Measurements from ENCODE around the gene UBE2E1. TPM values are rescaled to one million over a fixed set of nuclear protein-coding genes. Genes with fewer than 3 reads are reported as not detected.
A peak's percentile ranks its signal among the peaks of the same experiment; 100 is the strongest.
"Not testable (repeated sequence)": the region's sequence is repeated elsewhere in the genome, so short reads cannot be mapped to it uniquely, and the experiment has no call there.

UBE2E1 gene
- total and polyA plus RNA-seq, 9 donors: 60.3 to 95.4 (median 86.9) TPM

GRCh38 chr3:23913182-23913581 is 107.4 kb downstream of the UBE2E1 start:
- WGBS (ENCODE audit: insufficient coverage): no CpG with 5 or more reads among the region's 1 CpG

GRCh38 chr3:23913873-23914743 is 108.4 kb downstream of the UBE2E1 start:
- DNase-seq: no peak
- Histone ChIP-seq H3K4me3 (ENCODE audit: low read length) (no peak overlapping the region), H3K27me3 (ENCODE audit: control insufficient read depth, insufficient read depth, low read length) (no peaks in the 10 kb centered on the region), H3K27ac (ENCODE audit: low read length) (no peak overlapping the region), H3K36me3 (ENCODE audit: control insufficient read depth, insufficient read depth, low read length) (peaks cover 9% of the 10 kb centered on the region), H3K4me1 (ENCODE audit: control insufficient read depth, insufficient read depth, low read length) (peaks cover 4% of the 10 kb centered on the region), H3K9me3 (replicated peaks; ENCODE audit: control insufficient read depth, low read depth, low read length) (no peaks in the 10 kb centered on the region)
- no CpG with 5 or more reads among the region's 3 CpGs for WGBS (ENCODE audit: insufficient coverage)

More at GRCh38 chr3:23913182-23913581, 107.4 kb downstream of the UBE2E1 start:
- Histone ChIP-seq H3K4me3 (ENCODE audit: low read length) (no peak overlapping the region), H3K27ac (ENCODE audit: low read length) (no peak overlapping the region), H3K27me3 (ENCODE audit: control insufficient read depth, insufficient read depth, low read length) (no peaks in the 10 kb centered on the region), H3K36me3 (ENCODE audit: control insufficient read depth, insufficient read depth, low read length) (peaks cover 7% of the 10 kb centered on the region), H3K9me3 (replicated peaks; ENCODE audit: control insufficient read depth, low read depth, low read length) (no peaks in the 10 kb centered on the region), H3K4me1 (ENCODE audit: control insufficient read depth, insufficient read depth, low read length) (peaks cover 4% of the 10 kb centered on the region)
- DNase-seq: no peak

DNA sequence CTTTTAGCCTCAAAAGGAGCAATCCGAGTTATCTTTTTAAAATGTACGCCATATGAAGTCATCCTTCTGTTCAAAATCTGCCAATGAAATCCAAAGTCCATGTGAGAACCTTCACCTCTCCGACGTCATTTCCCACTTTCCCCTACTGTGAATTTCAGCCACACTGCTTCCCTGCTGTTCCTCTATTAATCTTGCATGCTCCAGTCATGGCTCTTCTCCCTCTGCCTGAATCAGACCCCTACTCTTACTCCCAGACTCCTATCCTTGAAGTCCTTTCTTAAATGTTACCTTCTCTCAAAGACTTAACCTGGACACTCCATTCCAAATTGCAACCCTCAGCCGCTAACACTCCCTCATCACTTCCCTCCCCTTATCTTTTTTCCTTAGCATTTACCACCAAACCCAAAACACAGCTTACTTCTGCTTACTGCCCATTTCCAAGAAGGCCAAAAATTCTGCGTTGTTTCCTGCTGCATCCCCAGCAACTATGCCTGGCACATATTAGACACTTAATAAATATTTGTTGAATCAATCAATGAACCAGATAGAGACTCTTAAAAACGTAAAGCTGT is 109.9 kb downstream of the UBE2E1 start:
- H3K4me3 ChIP-seq (ENCODE audit: low read length): no peak overlapping the region
- DNase-seq: no peak
- H3K27me3 ChIP-seq (ENCODE audit: control insufficient read depth, insufficient read depth, low read length): no peaks in the 10 kb centered on the region
- H3K9me3 ChIP-seq (replicated peaks; ENCODE audit: control insufficient read depth, low read depth, low read length): no peaks in the 10 kb centered on the region
- 54% methylated on average over 5 of the region's 7 CpGs for WGBS (ENCODE audit: insufficient coverage)
- peaks cover 16% of the 10 kb centered on the region for H3K36me3 ChIP-seq (ENCODE audit: control insufficient read depth, insufficient read depth, low read length)
- no peak overlapping the region for H3K27ac ChIP-seq (ENCODE audit: low read length)
- peaks cover 4% of the 10 kb centered on the region for H3K4me1 ChIP-seq (ENCODE audit: control insufficient read depth, insufficient read depth, low read length)

DNA sequence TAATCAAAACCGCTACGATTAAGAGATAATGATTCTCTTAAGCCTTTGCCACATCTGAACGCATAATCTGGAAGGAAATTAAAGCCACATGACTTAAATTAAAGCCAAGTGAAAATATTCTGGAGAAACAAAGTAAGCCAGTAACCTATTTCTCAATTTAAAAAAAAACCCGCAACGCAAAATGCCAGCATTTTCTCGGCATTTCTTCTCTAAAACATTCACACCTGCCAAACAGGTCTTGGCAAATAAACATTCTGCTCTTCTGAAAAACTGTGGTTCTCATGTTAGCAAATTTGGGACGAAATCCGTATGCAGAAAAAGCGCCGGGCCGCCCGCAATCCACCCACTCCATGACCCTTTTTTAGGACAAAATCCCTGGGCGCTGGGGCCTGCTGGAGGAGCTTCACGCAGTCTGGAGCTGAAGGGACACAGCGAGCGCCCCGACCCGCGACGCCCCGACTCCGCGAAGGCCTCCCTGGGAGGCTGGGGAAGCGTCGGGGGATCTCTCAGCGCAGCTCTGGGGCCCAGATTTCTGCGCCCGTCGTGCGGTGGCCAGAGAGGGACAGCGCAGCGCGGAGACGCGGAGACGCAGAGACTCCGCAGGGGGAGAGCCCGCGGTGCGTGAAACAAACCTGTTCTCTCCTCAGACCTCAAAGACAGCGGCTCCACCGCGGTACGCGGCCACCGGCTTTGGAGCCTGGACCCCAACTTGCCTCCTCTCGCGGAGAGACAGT is 110.6 kb downstream of the UBE2E1 start:
- no peaks in the 10 kb centered on the region for H3K27me3 ChIP-seq (ENCODE audit: control insufficient read depth, insufficient read depth, low read length)
- peak overlapping the region; percentile 89 for H3K4me3 ChIP-seq (ENCODE audit: low read length)
- H3K36me3 ChIP-seq (ENCODE audit: control insufficient read depth, insufficient read depth, low read length): peaks cover 20% of the 10 kb centered on the region
- peak overlapping the region; percentile 91 for H3K27ac ChIP-seq (ENCODE audit: low read length)
- no peak for DNase-seq
- no peaks in the 10 kb centered on the region for H3K9me3 ChIP-seq (replicated peaks; ENCODE audit: control insufficient read depth, low read depth, low read length)
- under 1% methylated on average over 43 of the region's 48 CpGs for WGBS (ENCODE audit: insufficient coverage)
- peaks cover 4% of the 10 kb centered on the region for H3K4me1 ChIP-seq (ENCODE audit: control insufficient read depth, insufficient read depth, low read length)

DNA sequence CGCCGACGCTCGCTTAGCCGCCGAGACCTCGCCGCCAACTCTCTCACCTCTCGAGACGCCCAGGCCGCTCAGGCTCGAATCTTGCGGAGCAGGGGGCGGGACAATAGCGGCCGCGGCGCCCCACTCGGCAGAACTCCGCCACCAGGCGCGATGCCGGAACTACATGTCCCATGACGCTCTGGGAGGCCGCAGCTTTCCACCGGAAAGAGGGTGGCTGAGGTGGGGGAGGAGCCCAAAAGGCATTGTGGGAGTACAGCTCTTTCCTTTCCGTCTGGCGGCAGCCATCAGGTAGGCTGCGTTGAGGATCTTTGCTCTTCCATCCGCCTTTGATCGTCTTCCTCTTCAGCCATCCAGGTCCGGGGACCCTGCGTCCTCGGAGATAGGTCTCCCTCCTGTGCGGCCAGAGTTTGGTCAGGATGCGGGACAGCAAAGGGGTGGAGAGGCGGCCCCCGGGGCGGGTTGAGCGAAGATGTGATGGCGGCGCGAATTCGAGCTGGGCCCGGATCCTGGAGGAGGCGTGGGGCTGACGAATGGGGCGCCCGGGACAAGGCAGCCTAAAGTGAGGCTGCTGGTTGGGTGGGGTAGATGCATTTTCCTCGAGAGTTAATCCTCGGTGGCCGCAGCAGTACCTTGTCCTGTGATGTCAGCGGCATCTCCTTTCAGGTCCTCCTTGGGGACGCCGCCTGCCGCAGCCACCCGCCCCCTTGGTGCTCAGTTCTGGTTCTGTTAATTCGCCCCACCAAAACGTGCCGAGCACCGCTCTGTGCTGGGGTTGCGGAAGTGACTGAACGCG is 111.3 kb downstream of the UBE2E1 start, which contains the start of the genes NKIRAS1 and RPL15:
TSS of gene NKIRAS1 (minus strand) at position 105 of the 793 bp plus-strand sequence. CDS start 6,086 bp downstream, outside the sequence.
TSS of gene RPL15 (plus strand) at position 247 of the 793 bp plus-strand sequence. CDS start 728 bp downstream, outside the sequence.
- H3K36me3 ChIP-seq (ENCODE audit: control insufficient read depth, insufficient read depth, low read length): peaks cover 25% of the 10 kb centered on the region
- H3K4me3 ChIP-seq (ENCODE audit: low read length): peak within 1 kb of the TSS; percentile 89
- H3K4me1 ChIP-seq (ENCODE audit: control insufficient read depth, insufficient read depth, low read length): peaks cover 4% of the 10 kb centered on the region
- 1% methylated on average over 51 of the region's 64 CpGs for WGBS (ENCODE audit: insufficient coverage)
- no peaks in the 10 kb centered on the region for H3K27me3 ChIP-seq (ENCODE audit: control insufficient read depth, insufficient read depth, low read length)
- DNase-seq: peak; percentile 99
- H3K27ac ChIP-seq (ENCODE audit: low read length): peak within 1 kb of the TSS; percentile 91
- H3K9me3 ChIP-seq (replicated peaks; ENCODE audit: control insufficient read depth, low read depth, low read length): no peaks in the 10 kb centered on the region

- not testable (repeated sequence) for H3K27me3 ChIP-seq (ENCODE audit: control insufficient read depth, insufficient read depth, low read length); H3K9me3 ChIP-seq (replicated peaks; ENCODE audit: control insufficient read depth, low read depth, low read length); H3K4me1 ChIP-seq (ENCODE audit: control insufficient read depth, insufficient read depth, low read length)
- DNase-seq: peak; percentile 77
- H3K36me3 ChIP-seq (ENCODE audit: control insufficient read depth, insufficient read depth, low read length): peaks cover 29% of the 10 kb centered on the region
- H3K27ac ChIP-seq (ENCODE audit: low read length): peak overlapping the region; percentile 91
- H3K4me3 ChIP-seq (ENCODE audit: low read length): peak overlapping the region; percentile 89
- 0% methylated on average over 10 of the region's 21 CpGs for WGBS (ENCODE audit: insufficient coverage)
Observed at GRCh38 chr3:23917679-23918303, 112.0 kb downstream of the UBE2E1 start.

- not testable (repeated sequence) for H3K27me3 ChIP-seq (ENCODE audit: control insufficient read depth, insufficient read depth, low read length)
- 20% methylated on average over 1 of the region's 12 CpGs for WGBS (ENCODE audit: insufficient coverage)
- H3K27ac ChIP-seq (ENCODE audit: low read length): peak overlapping the region; percentile 91
Observed at GRCh38 chr3:23918331-23918730, 112.6 kb downstream of the UBE2E1 start.

GRCh38 chr3:23919628-23920027 is 113.9 kb downstream of the UBE2E1 start:
- Histone ChIP-seq H3K27ac (ENCODE audit: low read length) (no peak overlapping the region), H3K4me1 (ENCODE audit: control insufficient read depth, insufficient read depth, low read length) (peaks cover 4% of the 10 kb centered on the region)
- no CpG with 5 or more reads among the region's 2 CpGs for WGBS (ENCODE audit: insufficient coverage)

More at GRCh38 chr3:23918331-23918730, 112.6 kb downstream of the UBE2E1 start:
- H3K4me1 ChIP-seq (ENCODE audit: control insufficient read depth, insufficient read depth, low read length); DNase-seq; H3K9me3 ChIP-seq (replicated peaks; ENCODE audit: control insufficient read depth, low read depth, low read length): not testable (repeated sequence)
- peaks cover 30% of the 10 kb centered on the region for H3K36me3 ChIP-seq (ENCODE audit: control insufficient read depth, insufficient read depth, low read length)
- peak overlapping the region; percentile 89 for H3K4me3 ChIP-seq (ENCODE audit: low read length)

GRCh38 chr3:23920151-23920655 is 114.4 kb downstream of the UBE2E1 start:
- DNase-seq: no peak
- Histone ChIP-seq H3K27ac (ENCODE audit: low read length) (no peak overlapping the region), H3K36me3 (ENCODE audit: control insufficient read depth, insufficient read depth, low read length) (peaks cover 30% of the 10 kb centered on the region), H3K4me1 (ENCODE audit: control insufficient read depth, insufficient read depth, low read length) (peaks cover 4% of the 10 kb centered on the region), H3K27me3 (ENCODE audit: control insufficient read depth, insufficient read depth, low read length) (no peaks in the 10 kb centered on the region), H3K9me3 (replicated peaks; ENCODE audit: control insufficient read depth, low read depth, low read length) (no peaks in the 10 kb centered on the region), H3K4me3 (ENCODE audit: low read length) (no peak overlapping the region)
- 100% methylated on average over 1 of the region's 5 CpGs for WGBS (ENCODE audit: insufficient coverage)

More at GRCh38 chr3:23919628-23920027, 113.9 kb downstream of the UBE2E1 start:
- Histone ChIP-seq H3K9me3 (replicated peaks; ENCODE audit: control insufficient read depth, low read depth, low read length) (no peaks in the 10 kb centered on the region), H3K36me3 (ENCODE audit: control insufficient read depth, insufficient read depth, low read length) (peaks cover 30% of the 10 kb centered on the region), H3K4me3 (ENCODE audit: low read length) (no peak overlapping the region), H3K27me3 (ENCODE audit: control insufficient read depth, insufficient read depth, low read length) (no peaks in the 10 kb centered on the region)
- DNase-seq: no peak
